H1 (cell line): ENCODE data around the gene ERICH2. TPM values are rescaled to one million over a fixed set of nuclear protein-coding genes. Genes with fewer than 3 reads are reported as not detected.

ENCODE experiments used
- CTCF ChIA-PET: fragments of 300-600 bp; sonication (Branson Sonifier 250); formaldehyde crosslinking; loops from one replicate; lab custom pipeline; 2021; ENCODE audit not compliant: partially characterized antibody; lab: Charles Lee
- POLR2A ChIA-PET: fragments of 300-600 bp; sonication (Branson Sonifier 250); formaldehyde crosslinking; loops from one replicate; lab custom pipeline; 2021; ENCODE audit warnings: inconsistent platforms; ENCODE audit not compliant: partially characterized antibody; lab: Charles Lee
- DNase-seq, 2 experiments: peaks; one replicate each; pipeline versions ENCODE4 v3.0.0 to v3.0.0-alpha.2; 2010 to 2022; ENCODE audit warnings: low spot score in 2 of 2, low read depth in 1 of 2, mixed read lengths in 1 of 2
- FAIRE-seq: peaks from 2 replicates; lab custom pipeline; 2011; peaks lifted over from hg19 to GRCh38; lab: Jason Lieb, UNC
- H2AFZ ChIP-seq: 2 replicates; pipeline ENCODE4 v1.8.1; 2012; ENCODE audit warnings: low read length, inconsistent platforms
- H2AK5ac ChIP-seq: 2 replicates; pipeline ENCODE4 v1.6.1; 2013; ENCODE audit warnings: low read depth, low read length
- H2BK120ac ChIP-seq: replicated peaks from 2 replicates; pipeline ENCODE3; 2013; ENCODE audit warnings: low read depth, low read length, inconsistent platforms
- H2BK12ac ChIP-seq: 2 replicates; pipeline ENCODE4 v1.6.1; 2013; ENCODE audit warnings: low read depth, low read length
- H2BK15ac ChIP-seq: 2 replicates; pipeline ENCODE4 v1.6.1; 2013; ENCODE audit warnings: low read length
- H2BK20ac ChIP-seq: 2 replicates; pipeline ENCODE4 v1.6.1; 2013; ENCODE audit warnings: low read length
- H2BK5ac ChIP-seq: 2 replicates; pipeline ENCODE4 v1.6.1; 2013; ENCODE audit warnings: low read depth, low read length
- H3K14ac ChIP-seq: 2 replicates; pipeline ENCODE4 v1.6.1; 2013; ENCODE audit warnings: inconsistent platforms; ENCODE audit not compliant: insufficient read length
- H3K18ac ChIP-seq: 2 replicates; pipeline ENCODE4 v1.6.1; 2013; ENCODE audit warnings: low read length; ENCODE audit errors: extremely low read depth
- H3K23ac ChIP-seq: 2 replicates; pipeline ENCODE4 v1.6.1; 2013; ENCODE audit warnings: inconsistent platforms; ENCODE audit not compliant: insufficient read length
- H3K23me2 ChIP-seq: 2 replicates; pipeline ENCODE4 v1.6.1; 2013; ENCODE audit warnings: low read depth, low read length
- H3K27ac ChIP-seq: 2 replicates; pipeline ENCODE4 v1.6.1; 2011; ENCODE audit warnings: low read depth, low read length, inconsistent platforms
- H3K27me3 ChIP-seq, 4 experiments: replicated peaks in 1 of 4; 1 replicate in 1 of 4; 2 replicates in 3 of 4; pipeline versions ENCODE4 v1.6.1 to v1.8.1; 2011 to 2013; ENCODE audit warnings: low read length in 3 of 4, mild to moderate bottlenecking in 3 of 4, inconsistent platforms in 2 of 4, mixed read lengths in 2 of 4, moderate library complexity in 1 of 4; ENCODE audit not compliant: control insufficient read depth in 3 of 4, insufficient read depth in 3 of 4; ENCODE audit errors: extremely low read depth in 1 of 4
- H3K36me3 ChIP-seq, 4 experiments: 2 replicates each; pipeline versions ENCODE4 v1.6.1 to v1.8.1; 2011 to 2013; ENCODE audit warnings: mild to moderate bottlenecking in 4 of 4, low read length in 3 of 4, moderate library complexity in 2 of 4, control low read depth in 1 of 4, inconsistent platforms in 1 of 4; ENCODE audit not compliant: insufficient read depth in 4 of 4, control insufficient read depth in 2 of 4
- H3K4ac ChIP-seq: replicated peaks from 2 replicates; pipeline ENCODE3; 2013; ENCODE audit warnings: low read length, low read depth, mixed read lengths, inconsistent platforms; ENCODE audit not compliant: insufficient read length
- H3K4me1 ChIP-seq, 4 experiments: replicated peaks in 1 of 4; 1 replicate in 1 of 4; 2 replicates in 3 of 4; pipeline versions ENCODE4 v1.6.1 to v1.8.1; 2011 to 2013; ENCODE audit warnings: low read length in 3 of 4, inconsistent platforms in 2 of 4, mixed read lengths in 1 of 4; ENCODE audit not compliant: insufficient read depth in 4 of 4, control insufficient read depth in 3 of 4
- H3K4me2 ChIP-seq, 2 experiments: 2 replicates each; pipeline versions ENCODE4 v1.6.1 to v1.8.1; 2011 to 2013; ENCODE audit warnings: low read depth in 2 of 2, low read length in 2 of 2, control low read depth in 1 of 2, inconsistent platforms in 1 of 2, mild to moderate bottlenecking in 1 of 2; ENCODE audit not compliant: insufficient read depth in 1 of 2
- H3K4me3 ChIP-seq, 4 experiments: fragments of 200-600, 300-600 bp in 1 of 4; sonication (generic), shearing (Covaris generic), sonication (Bioruptor Twin) in 1 of 4; 2 replicates each; pipeline versions ENCODE4 v1.5.1 to v1.8.1; 2011 to 2016; ENCODE audit warnings: low read length in 4 of 4, low read depth in 3 of 4, control low read depth in 2 of 4, inconsistent platforms in 2 of 4, mild to moderate bottlenecking in 2 of 4, mixed read lengths in 1 of 4, moderate library complexity in 1 of 4; ENCODE audit not compliant: insufficient read depth in 2 of 4; ENCODE audit errors: extremely low read depth in 1 of 4
- H3K56ac ChIP-seq: replicated peaks from 2 replicates; pipeline ENCODE3; 2013; ENCODE audit warnings: low read depth, mild to moderate bottlenecking, mixed read lengths, low read length, inconsistent platforms; ENCODE audit not compliant: insufficient read length
- H3K79me1 ChIP-seq: 2 replicates; pipeline ENCODE4 v1.6.1; 2013; ENCODE audit warnings: low read depth, low read length, control low read depth
- H3K79me2 ChIP-seq, 2 experiments: 2 replicates each; pipeline versions ENCODE4 v1.6.1 to v1.8.1; 2012 to 2013; ENCODE audit warnings: low read length in 2 of 2, mild to moderate bottlenecking in 2 of 2, inconsistent platforms in 1 of 2; ENCODE audit not compliant: insufficient read depth in 2 of 2, control insufficient read depth in 1 of 2
- H3K9ac ChIP-seq, 4 experiments: replicated peaks in 1 of 4; 1 replicate in 1 of 4; 2 replicates in 3 of 4; pipeline versions ENCODE4 v1.6.1 to v1.8.1; 2011 to 2013; ENCODE audit warnings: low read depth in 3 of 4, low read length in 3 of 4, control low read depth in 2 of 4, mild to moderate bottlenecking in 2 of 4, moderate library complexity in 2 of 4, inconsistent platforms in 1 of 4; ENCODE audit errors: extremely low read depth in 1 of 4
- H3K9me3 ChIP-seq, 2 experiments: 2 replicates each; pipeline versions ENCODE4 v1.6.1 to v1.8.1; 2012 to 2013; ENCODE audit warnings: mild to moderate bottlenecking in 2 of 2, moderate library complexity in 2 of 2, control low read depth in 1 of 2, inconsistent platforms in 1 of 2, low read depth in 1 of 2, low read length in 1 of 2, mixed read lengths in 1 of 2; ENCODE audit not compliant: insufficient read depth in 2 of 2
- H4K20me1 ChIP-seq, 2 experiments: replicated peaks in 1 of 2; 2 replicates each; pipeline versions ENCODE3 to v1.8.1; 2011 to 2013; ENCODE audit warnings: inconsistent platforms in 2 of 2, low read length in 2 of 2, mild to moderate bottlenecking in 1 of 2; ENCODE audit not compliant: insufficient read depth in 2 of 2, control insufficient read depth in 1 of 2
- H4K5ac ChIP-seq: 2 replicates; pipeline ENCODE4 v1.6.1; 2013; ENCODE audit warnings: low read length, low read depth, mixed read lengths, inconsistent platforms; ENCODE audit not compliant: insufficient read length
- H4K8ac ChIP-seq: 2 replicates; pipeline ENCODE4 v1.8.0; 2013; ENCODE audit warnings: mild to moderate bottlenecking, moderate library complexity, low read length, inconsistent platforms; ENCODE audit not compliant: insufficient read depth; ENCODE audit errors: extremely low read depth
- H4K91ac ChIP-seq: replicated peaks from 2 replicates; pipeline ENCODE3; 2013; ENCODE audit warnings: low read length, mixed read lengths, inconsistent platforms; ENCODE audit not compliant: insufficient read length
- BACH1 ChIP-seq: IDR thresholded peaks from 2 replicates; pipeline ENCODE4 v1.6.1; 2012; ENCODE audit warnings: low read length, improper control_type of control experiment
- KDM1A ChIP-seq: fragments of 200-600, 300-600 bp; sonication (generic); IDR thresholded peaks from 2 replicates; pipeline ENCODE4 v1.7.1; 2016; ENCODE audit warnings: mild to moderate bottlenecking, low read length, borderline replicate concordance
- NANOG ChIP-seq: IDR thresholded peaks from 2 replicates; pipeline ENCODE4 v1.6.1; 2011; ENCODE audit warnings: low read length, low read depth, mild to moderate bottlenecking, inconsistent platforms; ENCODE audit not compliant: insufficient read depth, poor library complexity, severe bottlenecking
- SAP30 ChIP-seq: fragments of 300-600 bp; sonication (generic); IDR thresholded peaks from 2 replicates; pipeline ENCODE4 v1.7.1; 2012; ENCODE audit warnings: low read length, moderate library complexity, mild to moderate bottlenecking, inconsistent platforms; ENCODE audit not compliant: insufficient read depth, insufficient replicate concordance
- WGBS, 2 experiments: shearing (Covaris generic) in 1 of 2; methylation state at CpG; one replicate each; pipeline versions ENCODE4 v1.1.6 to v1.1.7; 2013 to 2015; ENCODE audit warnings: low lambda C conversion rate in 2 of 2, mixed read lengths in 2 of 2, inconsistent platforms in 1 of 2, low coverage in 1 of 2, missing lambda C conversion rate in 1 of 2; ENCODE audit not compliant: insufficient replicate concordance in 2 of 2, insufficient coverage in 1 of 2, insufficient read length in 1 of 2; ENCODE audit errors: extremely low coverage in 1 of 2, missing lambda C conversion rate in 1 of 2; 5-methylcytosine and 5-hydroxymethylcytosine counted together
- polyA plus RNA-seq, 7 experiments: library from polyadenylated mRNA; depleted of rRNA in 3 of 7; stranded (reverse) in 5 of 7; unstranded in 2 of 7; fragments of >200 nt in 5 of 7; fragments of 200-250 nt in 2 of 7; gene quantifications; 1 replicate in 5 of 7; 2 replicates in 1 of 7; 4 replicates in 1 of 7; pipeline versions ENCODE4 v1.2.1 to v1.2.3, GENCODE V29; 2011 to 2013; ENCODE audit warnings: missing spikeins in 2 of 7, mixed read lengths in 2 of 7
- total RNA-seq: library from RNA; stranded (reverse); fragmentation: NEBNext Ultra II Directional; extraction: Animal tissue kit (Norgen Biotek cat#: 25700); gene quantifications from 2 replicates; pipeline ENCODE4 v1.2.1, GENCODE V29; 2021
- TF ChIP-seq, protein P1 (sequence below): IDR thresholded peaks from 2 replicates; pipeline ENCODE4 v1.6.1; 2012; ENCODE audit warnings: inconsistent platforms

The ERICH2 gene
- total and polyA plus RNA-seq, 2 of the 8 experiments (the other 6 are each of a cell fraction or from before 2014, with no cell fraction given), result 0.20 to 2.1 TPM

DNA sequence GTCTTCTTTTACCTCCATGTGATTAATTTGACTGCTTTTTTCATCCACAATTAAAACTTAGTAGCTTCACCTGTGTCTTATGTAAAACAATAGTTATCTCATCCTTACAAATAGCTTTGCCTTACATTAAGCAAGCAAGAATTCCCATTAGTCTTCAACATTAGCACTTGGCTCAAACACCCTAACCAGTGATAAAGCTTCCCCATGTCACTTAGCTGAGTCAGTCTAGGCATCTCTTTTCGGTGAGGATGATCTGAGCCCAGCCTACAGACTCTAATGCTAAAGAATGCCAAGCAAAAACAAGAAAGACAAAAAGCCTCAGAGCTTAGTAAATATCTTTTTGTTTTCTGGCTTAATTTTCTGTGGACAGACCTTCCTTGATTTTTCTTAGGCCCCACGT lies 72.6 kb downstream of the ERICH2 start:
- Histone ChIP-seq H4K5ac (no peak overlapping the region), H3K56ac (no peak overlapping the region), H4K91ac (no peak overlapping the region), H2BK15ac (no peak overlapping the region), H2AK5ac (no peak overlapping the region), H4K8ac (no peak overlapping the region), H3K27me3 (peaks cover 0 to 2% (median 0%) of the 10 kb centered on the region in 4 experiments; a peak in 1 of 7 replicates), H2BK5ac (no peak overlapping the region), H4K20me1 (no peaks in the 10 kb centered on the region), H3K9me3 (no peaks in the 10 kb centered on the region), H3K36me3 (no peaks in the 10 kb centered on the region; a peak in 1 of 8 replicates), H3K4me3 (no peak overlapping the region), H2AFZ (no peak overlapping the region), H3K23ac (no peak overlapping the region), H3K23me2 (no peaks in the 10 kb centered on the region), H3K79me2 (no peaks in the 10 kb centered on the region), H3K18ac (no peak overlapping the region), H3K4me1 (no peaks in the 10 kb centered on the region), H2BK20ac (no peak overlapping the region), H2BK12ac (no peak overlapping the region), H3K79me1 (no peaks in the 10 kb centered on the region), H3K4me2 (no peak overlapping the region), H3K9ac (no peak overlapping the region), H3K14ac (no peak overlapping the region), H3K4ac (no peak overlapping the region), H3K27ac (no peak overlapping the region), H2BK120ac (no peak overlapping the region)
- WGBS, 2 experiments, result 89% methylated on average over 2 of the region's 2 CpGs; no CpG with 5 or more reads in 1 of the 2 experiments
- TF ChIP-seq BACH1 (no peak), SAP30 (no peak), KDM1A (no peak), NANOG (no peak)
- TF ChIP-seq, protein P1, sequence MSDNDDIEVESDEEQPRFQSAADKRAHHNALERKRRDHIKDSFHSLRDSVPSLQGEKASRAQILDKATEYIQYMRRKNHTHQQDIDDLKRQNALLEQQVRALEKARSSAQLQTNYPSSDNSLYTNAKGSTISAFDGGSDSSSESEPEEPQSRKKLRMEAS, result no peak
- FAIRE-seq (no peak), DNase-seq (no peak)
- ChIA-PET POLR2A (no interaction called here), CTCF (interaction anchor here (0.6 to 9.4 kb wide), 5 partner anchors 14 to 1615 kb away, joined by 3 to 94 read pairs (median 3); partner anchors contain the start of gene GORASP2)
